KBM-7 (cell line): ENCODE data around the gene PHKG1.
"Not testable (repeated sequence)": the region's sequence is repeated elsewhere in the genome, so short reads cannot be mapped to it uniquely, and the experiment has no call there.

Experiments used
- DNase-seq: peaks from one replicate; pipeline ENCODE4 v3.0.0-alpha.2; 2015
- in situ Hi-C: fragments of 300-500 bp; cut with MboI; formaldehyde crosslinking; loops from 2 replicates; pipeline ENCODE4 v1.14.3; 2020; ENCODE audit warnings: low sequenced_read_pairs, low pct_unique_long_range_greater_than_20kb, mixed read lengths

The PHKG1 gene

DNA sequence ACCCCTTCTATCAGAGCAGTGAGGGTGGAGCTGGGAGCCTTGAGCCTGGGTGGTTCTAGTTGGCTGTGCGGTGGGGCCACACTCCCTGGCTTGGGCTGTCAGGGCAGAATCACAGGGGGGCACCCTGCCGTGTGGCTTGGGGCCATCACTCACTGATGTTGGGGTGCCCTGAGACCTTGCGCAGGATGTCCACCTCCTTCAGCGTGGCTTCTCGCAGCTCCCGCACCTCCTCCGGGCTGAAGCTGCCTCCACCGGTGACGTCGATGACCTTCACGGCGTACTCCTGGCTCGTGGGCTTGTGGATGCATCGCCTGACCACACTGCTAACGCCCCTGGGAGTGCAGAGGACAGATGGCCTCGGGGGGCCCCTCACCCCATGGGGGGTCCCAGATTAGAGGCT lies 5.3 kb downstream of the PHKG1 start:
- in situ Hi-C loops, result no loop called here

DNA sequence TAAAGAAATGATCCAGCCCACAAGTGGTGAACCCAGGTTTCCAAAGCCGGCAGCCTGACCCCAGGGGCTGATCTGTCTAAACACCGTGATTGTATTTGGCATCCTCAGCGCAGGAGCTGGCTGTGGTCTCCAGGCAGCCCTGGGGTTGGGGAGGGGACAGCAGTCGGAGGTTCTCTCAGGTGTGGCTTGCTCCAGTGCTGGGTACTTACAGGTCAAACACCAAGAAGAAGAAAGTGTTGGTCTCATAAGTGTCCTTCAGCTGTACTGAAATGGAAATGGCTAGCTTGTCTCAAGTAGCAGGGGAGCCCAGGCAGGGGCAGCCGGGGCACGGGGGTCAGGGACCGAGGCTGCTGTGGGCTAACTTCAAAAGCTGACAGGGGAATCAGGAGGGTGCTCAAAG lies 6.0 kb downstream of the PHKG1 start:
- no peak for DNase-seq
- in situ Hi-C loops, result no loop called here

More for the DNA sequence above, 5.3 kb downstream of the PHKG1 start:
- no peak for DNase-seq

DNA sequence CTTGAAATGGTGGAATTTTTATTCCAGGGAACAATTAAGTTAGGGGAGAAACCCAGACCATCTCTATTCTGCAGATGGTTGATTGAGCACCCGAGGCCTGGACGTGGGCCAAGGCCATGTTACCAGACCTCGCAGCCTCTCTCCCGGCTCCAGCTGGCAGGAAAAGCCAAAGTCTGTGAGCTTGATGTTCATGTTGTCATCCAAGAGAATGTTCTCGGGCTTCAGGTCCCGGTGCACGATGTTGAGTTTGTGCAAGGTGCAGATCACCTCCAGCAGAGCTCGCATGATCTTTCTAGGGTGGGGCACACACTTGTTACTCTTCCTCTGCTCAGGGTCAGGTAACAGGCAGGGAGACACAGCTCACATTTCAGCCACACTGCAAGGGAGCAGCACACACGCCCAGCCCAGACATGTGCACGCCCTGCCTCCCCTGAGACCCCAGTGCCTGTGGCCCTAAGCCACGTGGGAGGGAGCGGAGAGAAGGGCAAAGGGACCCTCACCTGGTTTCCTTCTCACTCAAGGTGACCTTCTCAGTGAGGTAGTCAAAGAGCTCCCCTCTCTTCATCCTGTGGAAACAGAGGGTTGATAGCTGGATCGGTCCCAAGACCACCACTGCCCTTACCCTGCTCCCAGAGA lies 9.5 kb downstream of the PHKG1 start:
- in situ Hi-C loops, result no loop called here
- DNase-seq, result no peak

DNA sequence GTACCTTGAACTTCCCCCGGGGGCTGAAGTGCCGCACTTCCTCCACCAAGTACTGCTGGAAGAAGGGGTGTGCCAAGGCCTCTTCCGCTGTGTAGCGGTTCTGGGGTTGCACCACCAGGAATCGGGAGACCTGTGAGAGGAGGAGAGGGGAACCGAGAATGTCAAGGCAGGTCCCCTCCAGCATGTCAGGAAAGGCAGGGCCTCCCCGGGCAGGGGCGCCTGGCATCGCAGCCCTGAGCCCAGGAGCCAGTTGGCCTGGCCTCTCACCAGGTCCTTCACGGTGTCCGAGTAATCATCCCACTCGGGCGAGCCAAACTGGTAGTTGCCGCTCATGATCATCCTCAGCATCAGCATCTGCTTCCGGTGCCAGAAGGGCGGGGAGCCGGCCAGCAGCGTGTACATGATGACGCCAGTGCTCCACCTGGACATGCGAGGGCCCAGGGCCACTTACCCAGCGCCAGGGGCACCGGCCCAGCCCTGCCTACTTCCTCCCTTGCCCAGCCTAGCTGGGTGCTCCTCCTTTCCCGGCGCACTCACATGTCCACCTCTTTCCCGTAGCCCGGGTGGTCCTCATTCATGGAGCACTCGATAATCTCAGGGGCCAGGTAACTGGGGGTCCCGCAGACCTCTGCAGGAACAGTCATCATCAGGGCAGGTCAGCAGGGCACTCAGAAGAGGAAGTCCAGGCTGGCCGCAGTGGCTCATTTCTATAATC lies 11.0 kb downstream of the PHKG1 start:
- no peak for DNase-seq
- in situ Hi-C loops, result no loop called here

DNA sequence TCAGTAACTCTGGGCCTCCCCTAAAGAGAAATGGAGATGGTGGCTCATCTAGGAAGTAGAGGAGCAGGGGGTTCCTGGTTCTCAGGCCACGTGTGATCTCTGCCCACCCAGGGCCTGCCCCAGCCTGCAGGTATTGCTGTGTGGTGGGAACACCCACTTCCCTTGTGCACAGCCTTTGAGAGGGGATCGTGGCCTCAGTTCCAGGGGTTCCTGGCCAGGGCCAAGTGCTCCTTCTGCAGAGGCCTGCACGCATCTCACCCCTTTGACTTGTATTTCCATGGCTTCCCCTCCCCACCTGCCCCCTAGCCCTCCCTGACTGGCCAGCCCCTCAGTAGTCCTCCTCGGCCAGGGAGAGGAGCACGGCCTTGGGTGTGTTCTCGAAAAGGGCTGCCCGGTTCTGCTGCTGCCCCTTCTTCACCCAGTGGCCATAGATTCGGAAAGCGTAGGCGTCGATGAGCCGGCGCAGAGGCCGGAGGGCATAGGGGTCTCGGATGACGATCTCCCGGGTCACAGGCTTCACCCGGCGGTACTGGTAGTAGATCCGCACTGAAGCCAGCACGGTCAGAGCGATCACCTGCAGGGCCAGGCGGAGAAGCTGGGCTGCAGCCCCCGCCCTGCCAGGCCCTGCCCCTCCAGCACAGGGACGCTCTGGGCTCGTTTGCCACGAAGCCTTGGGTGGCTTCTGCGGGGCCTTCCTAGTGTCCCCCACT lies 11.9 kb downstream of the PHKG1 start:
- DNase-seq, in situ Hi-C loops: not testable (repeated sequence)

DNA sequence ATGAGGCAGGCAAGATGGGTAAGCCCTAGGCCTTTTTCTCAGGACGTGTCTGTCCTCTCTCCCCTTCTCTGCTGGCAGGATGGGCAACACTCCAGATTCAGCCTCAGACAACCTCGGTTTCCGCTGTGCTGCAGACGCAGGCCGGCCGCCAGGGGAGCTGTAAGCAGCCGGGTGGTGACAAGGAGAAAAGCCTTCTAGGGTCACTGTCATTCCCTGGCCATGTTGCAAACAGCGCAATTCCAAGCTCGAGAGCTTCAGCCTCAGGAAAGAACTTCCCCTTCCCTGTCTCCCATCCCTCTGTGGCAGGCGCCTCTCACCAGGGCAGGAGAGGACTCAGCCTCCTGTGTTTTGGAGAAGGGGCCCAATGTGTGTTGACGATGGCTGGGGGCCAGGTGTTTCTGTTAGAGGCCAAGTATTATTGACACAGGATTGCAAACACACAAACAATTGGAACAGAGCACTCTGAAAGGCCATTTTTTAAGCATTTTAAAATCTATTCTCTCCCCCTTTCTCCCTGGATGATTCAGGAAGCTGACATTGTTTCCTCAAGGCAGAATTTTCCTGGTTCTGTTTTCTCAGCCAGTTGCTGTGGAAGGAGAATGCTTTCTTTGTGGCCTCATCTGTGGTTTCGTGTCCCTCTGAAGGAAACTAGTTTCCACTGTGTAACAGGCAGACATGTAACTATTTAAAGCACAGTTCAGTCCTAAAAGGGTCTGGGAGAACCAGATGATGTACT lies 13.1 kb downstream of the PHKG1 start:
- in situ Hi-C loops, result no loop called here
- no peak for DNase-seq

DNA sequence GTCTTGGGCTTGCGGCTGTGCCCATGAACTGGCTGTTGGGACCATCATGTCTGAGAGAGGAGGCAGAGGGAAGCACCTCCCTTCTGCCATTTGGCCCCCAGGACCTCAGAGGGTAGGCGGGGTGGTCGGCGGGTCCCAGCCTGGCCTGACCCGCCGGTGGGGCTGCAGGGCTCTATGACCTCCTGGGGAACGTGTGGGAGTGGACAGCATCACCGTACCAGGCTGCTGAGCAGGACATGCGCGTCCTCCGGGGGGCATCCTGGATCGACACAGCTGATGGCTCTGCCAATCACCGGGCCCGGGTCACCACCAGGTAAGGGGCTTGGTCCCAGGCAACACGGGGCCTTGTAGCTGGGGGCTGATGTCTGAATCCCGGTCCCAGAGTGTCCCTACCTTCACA lies 14.6 kb downstream of the PHKG1 start:
- in situ Hi-C loops, result no loop called here
- DNase-seq, result no peak

DNA sequence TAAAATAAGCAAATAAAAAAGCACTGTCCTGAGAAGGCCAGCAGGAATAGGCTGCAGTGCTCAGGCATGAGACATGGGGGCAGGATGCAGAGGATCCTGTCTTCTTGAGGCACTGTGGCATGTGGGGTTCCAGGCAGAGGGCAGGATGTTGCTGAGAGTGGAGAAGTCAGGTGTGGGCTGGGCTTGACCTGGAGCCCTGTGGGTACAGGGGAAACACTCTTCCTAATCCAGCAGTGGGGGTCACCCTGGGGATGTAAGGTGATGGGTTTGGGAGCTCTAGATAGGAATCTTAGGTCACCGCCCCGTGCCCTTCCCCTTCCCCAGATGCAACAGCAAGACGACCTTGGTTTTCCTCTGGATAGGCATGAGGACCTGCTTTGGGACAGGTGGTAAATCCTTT lies 15.1 kb downstream of the PHKG1 start:
- in situ Hi-C loops, result no loop called here
- DNase-seq, result no peak

DNA sequence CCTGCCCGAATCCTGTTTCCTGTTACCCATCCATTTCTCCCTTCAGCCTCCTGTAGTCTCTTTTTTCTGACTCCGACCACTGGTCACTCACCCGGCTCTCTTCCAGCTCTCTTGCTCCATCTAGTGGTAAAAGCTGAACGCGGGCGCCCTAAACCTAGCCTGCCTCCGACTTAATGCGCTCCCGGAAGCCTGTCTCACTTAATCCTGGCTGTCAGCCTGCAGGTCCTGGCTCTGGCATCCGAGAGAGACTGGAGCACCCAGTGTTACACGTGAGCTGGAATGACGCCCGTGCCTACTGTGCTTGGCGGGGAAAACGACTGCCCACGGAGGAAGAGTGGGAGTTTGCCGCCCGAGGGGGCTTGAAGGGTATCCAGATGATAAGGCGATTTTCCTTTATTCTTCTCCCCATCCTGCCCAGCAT lies 18.4 kb downstream of the PHKG1 start:
- in situ Hi-C loops, result no loop called here
- peak; percentile 89 for DNase-seq

DNA sequence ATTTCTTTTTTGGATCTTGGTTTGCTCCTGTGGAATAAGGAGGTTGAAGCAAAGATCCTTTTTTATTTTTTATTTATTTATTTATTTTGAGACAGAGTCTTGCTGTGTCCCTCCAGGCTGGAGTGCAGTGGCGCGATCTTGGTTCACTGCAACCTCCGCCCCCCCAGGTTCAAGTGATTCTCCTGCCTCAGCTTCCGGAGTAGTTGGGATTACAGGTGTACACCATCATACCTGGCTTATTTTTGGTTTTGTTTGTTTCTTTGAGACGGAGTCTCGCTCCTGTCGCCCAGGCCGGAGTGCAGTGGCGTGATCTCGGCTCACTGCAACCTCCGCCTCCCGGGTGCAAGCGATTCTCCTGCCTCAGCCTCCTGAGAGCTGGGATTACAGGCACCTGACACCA lies 26.4 kb downstream of the PHKG1 start:
- in situ Hi-C loops, DNase-seq: not testable (repeated sequence)

DNA sequence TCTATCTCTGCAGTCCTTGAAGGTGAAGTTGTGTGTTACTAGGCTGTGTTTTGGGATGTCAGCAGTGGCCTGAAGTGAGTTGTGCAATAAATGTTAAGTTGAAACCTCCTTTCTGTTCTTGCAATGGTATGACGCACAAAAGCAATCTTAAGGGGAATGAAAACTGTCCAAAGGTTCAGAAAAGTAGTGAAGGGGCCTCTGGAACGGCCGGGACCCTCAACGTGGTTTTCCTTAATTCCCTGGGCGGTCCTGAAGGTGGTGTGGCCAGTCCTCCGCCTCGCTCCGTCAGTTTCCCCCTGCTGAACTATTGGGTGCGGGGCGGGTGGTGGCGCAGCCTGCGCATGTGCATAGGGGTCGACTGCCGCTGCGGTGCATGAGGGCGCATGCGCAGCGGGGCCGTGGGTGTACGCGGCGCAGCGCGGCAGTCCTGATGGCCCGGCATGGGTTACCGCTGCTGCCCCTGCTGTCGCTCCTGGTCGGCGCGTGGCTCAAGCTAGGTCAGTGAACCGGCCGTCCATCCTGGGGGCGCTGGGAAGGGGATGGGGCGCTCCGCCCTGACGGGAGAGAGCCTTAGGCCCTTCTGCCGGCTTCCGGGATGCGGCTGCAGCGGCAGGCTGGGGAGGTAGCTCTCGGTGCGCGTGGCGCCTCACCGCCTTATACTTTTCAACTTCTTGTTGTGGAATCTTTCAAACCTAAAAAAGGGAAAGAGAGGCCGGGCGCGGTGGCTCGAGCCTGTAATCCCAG lies 28.7 kb downstream of the PHKG1 start, which contains the start of gene SUMF2:
SUMF2 (plus strand) TSS at position 405 of the 744 bp plus-strand sequence; CDS start at position 431, 26 bp downstream.
- in situ Hi-C loops, result no loop called here
- peak; percentile 90 for DNase-seq

DNA sequence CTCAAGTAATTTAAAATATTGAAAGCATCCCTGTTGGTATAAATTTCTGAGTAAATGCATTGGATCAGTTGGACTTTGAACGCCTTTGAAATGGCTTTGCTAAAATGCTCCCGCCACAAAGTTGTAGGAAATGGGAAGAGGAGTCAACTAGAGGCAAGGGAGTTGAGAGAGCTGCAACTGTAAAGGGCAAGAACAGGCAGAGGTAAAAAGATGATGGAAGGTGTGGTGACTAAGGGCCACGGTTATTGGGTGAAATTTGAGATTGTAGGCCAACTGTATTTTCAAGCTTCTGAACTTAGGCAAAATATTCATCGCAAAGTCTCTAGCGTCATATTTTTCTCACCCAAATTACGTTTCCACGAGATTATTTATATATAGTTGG lies 29.3 kb downstream of the PHKG1 start:
- no peak for DNase-seq
- in situ Hi-C loops, result no loop called here

DNA sequence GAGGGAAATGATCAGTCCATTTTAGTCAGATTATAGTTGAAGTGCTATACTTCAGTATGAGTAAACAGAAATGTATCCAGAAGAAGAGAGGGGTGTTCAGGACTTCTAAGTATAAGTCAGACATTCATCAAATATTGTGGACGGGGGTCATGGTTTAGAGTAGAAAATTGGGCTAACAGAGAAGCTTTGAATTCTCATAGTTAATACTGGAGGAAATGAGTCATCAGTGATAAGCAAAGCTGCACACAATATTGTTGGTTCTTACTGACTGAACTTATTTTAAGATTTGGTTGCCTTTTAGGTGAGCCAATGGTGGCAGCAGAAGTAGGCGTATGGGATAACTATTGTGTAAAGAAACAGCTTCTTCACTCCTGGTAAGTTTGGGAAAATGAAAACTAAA lies 30.4 kb downstream of the PHKG1 start:
- in situ Hi-C loops, result no loop called here
- no peak for DNase-seq

DNA sequence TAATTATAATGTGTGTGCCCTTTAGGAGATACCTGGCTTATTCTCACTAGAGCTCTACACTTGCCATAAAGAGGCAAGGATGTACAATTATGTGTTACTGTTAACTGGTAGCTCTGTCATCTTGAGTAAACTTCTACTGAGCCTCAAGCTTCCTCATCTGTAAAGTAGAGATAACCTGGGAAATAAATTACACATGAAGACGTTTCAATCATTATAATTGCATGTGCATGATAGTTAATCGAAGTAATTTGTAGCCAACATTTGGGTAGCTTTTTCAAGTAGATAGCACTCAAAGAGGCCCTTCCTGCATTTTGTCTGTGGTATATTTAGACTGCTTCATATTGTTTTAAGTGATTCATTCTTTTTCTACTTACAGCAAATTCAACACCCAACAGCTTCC lies 38.8 kb downstream of the PHKG1 start:
- in situ Hi-C loops, result no loop called here
- DNase-seq, result no peak

DNA sequence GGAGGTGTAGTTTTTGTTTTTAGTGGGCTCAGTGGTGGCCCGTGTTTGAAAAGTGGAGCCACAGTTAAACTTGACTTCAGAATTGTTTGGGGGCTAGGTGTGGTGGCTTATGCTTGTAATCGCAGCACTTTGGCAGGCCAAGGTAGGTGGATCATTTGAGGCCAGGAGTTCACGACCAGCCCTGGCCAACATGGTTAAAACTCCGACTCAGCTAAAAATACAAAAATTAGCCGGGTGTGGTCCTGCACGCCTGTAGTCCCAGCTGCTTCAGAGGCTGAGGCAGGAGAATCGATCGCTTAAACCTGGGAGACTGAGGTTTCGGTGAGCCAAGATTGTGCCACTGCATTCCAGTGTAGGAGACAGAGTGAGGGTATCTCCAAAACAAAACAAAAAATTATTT lies 39.4 kb downstream of the PHKG1 start:
- DNase-seq, result no peak
- in situ Hi-C loops, result no loop called here

DNA sequence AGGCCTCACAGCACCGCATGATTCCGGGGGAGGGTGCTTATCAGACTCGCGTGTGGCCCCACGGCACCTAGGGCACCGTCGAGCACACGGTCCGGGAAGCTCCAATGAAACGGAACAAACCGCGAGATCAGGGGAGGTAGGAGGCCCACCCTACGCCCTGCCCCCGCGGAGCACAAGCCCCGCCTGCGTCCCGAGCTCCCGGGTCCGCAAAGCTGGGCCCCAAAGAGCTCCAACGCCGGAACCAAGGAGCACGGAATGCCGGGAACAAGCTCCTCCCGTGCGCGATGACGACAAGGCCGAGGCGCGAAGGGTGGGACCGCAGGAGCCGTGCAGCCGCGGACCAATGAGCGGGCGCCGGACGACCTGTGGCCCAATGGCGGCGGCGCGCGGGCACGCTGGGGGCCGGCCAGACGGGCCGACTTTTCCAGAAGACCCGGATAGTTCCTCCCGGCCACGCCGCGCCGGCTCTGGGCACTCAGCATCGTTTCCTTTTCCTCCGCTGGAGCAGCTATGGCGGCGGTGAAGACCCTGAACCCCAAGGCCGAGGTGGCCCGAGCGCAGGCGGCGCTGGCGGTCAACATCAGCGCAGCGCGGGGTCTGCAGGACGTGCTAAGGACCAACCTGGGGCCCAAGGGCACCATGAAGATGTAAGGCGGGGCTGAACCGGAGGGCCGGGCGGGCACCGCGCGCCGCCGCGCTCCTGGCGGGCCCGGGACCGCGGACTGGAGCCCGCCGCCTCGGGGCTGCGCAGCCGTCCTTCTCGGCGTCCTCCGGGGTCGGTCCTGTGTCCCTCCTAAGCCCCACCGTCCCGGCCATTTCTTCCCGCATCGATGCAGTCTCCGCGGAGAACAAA lies 41.2 kb downstream of the PHKG1 start, which contains the start of the genes CCT6A and PSPH:
CCT6A (plus strand) TSS at position 427 of the 853 bp plus-strand sequence; CDS start at position 511, 84 bp downstream.
PSPH (minus strand) TSS at position 106 of the 853 bp plus-strand sequence. CDS start 30,232 bp downstream, outside the sequence.
- peak; percentile 98 for DNase-seq
- in situ Hi-C loops, result no loop called here

DNA sequence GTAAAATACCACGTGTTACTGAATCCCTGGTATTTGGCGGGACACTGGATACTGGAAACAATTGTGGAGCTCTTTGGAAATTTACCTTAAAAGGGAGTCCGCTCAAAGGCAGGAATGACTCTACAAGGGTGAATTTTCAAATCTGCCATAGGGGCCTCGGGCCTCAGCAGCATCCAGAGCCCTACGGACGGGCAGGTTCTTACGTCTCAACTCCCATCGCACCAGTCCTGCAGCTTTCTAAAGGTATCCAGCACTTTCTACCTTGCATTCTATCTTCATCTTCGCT lies 41.8 kb downstream of the PHKG1 start:
- no peak for DNase-seq
- in situ Hi-C loops, result no loop called here

DNA sequence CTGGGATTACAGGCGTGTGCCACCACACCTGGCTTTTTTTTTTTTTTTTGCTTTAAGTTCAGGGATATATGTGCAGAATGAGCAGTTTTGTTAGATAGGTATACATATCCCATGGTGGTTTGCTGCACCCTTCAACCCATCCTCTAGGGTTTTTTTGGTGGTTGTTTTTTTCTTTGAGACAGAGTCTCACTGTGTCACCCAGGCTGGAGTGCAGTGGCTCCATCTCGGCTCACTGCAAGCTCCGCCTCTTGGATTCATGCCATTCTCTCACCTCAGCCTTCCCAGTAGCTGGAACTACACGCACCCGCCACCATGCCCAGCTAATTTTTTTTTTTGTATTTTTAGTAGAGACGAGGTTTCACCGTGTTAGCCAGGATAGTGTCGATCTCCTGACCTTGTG lies 44.0 kb downstream of the PHKG1 start:
- not testable (repeated sequence) for DNase-seq

More for the DNA sequence above, 44.0 kb downstream of the PHKG1 start:
- in situ Hi-C loops, result not testable (repeated sequence)
